NCI-H2107 (cell line): Measurements from ENCODE around the gene ANKRD11.

Experiments used
- DNase-seq: peaks from one replicate; lab custom pipeline; 2025; lab: John Stamatoyannopoulos, UW

The ANKRD11 gene

DNA sequence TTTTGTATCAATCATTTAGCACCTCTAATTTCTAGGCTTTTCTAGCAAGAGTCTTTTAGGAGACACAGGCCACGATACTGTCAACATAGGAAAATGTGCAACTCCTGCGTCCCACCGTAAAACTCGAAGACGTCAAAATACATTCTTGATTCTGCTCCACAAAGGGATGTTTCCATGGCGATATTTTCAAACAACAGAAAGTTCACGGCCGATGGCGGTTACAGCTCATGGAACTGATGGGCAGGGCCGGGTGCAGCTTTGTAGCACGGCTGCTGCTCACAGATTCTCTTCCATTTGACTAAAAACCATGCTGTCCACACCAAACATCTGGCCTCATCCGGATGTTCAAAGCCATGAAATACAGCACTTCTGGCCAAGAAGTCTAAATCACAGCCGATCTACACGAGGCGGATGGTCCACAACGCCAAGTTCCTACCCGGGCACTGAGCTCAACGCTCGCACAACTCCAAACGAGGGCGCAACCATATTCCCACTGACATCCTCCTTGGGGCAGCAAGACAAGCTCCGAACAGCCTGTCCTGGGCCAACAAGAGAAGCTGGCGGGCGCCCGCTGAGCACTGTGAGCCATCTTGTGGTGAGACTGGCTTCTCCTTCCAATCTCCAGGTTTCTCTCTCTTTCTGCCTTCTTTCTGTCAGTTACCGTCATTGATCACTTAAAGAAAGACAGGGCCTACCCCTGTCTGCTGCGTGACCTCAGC is 193.0 kb downstream of the ANKRD11 start:
- DNase-seq: no peak

DNA sequence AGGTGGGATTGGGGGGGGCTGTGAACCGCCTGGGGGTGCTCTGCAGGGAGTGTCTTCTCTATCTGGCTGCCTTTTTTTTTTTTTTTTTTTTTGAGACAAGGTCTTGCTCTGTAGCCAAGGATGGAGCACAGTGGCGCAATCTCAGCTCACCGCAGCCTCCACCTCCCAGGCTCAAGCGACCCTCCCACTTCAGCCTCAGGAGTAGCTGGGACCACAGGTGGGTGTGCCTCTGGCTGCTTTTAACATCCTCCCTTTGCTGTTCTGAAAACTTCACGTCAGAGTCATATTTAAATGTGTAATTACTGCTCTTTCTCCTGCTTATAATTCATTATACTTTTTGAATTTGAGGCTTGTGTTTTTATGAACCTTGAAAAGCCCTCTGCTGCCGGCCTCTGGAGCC is 194.4 kb downstream of the ANKRD11 start:
- no peak for DNase-seq

DNA sequence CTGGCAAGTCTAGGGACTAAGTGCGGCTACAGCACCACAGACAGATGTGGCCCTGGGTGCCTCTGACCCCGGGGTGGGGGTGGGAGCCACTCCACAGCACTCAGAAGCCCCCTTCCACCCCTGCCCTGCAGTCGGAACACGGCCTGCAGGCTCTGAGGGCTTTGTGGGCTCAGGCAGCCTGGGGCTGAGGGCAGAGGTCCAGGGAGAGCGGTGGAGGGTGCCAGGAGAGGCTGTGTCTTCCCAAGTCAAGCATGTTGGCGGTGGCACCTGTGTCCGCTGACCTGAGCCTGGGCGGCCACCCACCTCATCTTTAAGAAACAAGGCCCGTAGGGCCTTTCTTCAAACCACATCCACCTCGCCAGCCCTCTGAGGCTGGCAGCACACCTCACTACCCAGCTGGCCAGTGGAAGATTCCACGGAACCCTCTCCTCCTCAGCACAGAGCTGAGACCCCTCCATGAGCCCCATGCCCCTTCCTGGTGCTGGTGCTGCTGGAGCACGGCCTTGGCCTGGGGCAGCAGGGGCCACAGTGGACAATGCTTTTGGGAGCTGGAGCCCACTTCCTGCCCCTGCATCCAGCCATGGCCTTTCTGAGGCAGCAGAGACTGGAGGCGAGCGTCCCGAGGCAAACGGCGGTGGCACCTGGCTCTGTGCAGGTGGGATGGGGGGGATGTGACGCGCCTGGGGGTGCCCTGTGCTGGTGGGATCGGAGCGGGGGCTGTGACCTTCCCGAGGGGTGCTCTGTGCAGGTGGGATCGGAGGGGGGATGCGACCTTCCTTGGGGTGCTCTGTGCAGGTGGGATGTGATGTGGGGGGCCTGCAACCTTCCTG is 195.1 kb downstream of the ANKRD11 start:
- DNase-seq: no peak

DNA sequence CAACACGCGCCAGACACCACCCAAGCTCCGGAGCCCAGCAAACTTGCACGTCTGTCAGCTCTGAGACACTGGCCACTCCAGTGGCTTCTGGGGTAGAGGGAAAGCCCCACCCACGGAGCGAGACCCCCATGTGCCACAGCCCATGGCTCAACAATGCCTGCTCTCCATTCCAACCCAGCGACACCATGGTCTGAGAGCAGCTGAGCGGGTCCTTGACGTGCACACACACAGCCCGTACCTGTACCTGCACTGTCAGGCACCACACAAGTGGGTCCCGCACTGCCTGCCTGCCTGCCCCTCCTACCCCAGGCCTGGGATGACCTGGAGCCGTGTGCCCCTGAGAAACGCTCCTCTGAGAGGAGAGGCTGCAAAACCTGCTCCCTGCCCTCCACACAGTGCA is 195.9 kb downstream of the ANKRD11 start:
- no peak for DNase-seq

DNA sequence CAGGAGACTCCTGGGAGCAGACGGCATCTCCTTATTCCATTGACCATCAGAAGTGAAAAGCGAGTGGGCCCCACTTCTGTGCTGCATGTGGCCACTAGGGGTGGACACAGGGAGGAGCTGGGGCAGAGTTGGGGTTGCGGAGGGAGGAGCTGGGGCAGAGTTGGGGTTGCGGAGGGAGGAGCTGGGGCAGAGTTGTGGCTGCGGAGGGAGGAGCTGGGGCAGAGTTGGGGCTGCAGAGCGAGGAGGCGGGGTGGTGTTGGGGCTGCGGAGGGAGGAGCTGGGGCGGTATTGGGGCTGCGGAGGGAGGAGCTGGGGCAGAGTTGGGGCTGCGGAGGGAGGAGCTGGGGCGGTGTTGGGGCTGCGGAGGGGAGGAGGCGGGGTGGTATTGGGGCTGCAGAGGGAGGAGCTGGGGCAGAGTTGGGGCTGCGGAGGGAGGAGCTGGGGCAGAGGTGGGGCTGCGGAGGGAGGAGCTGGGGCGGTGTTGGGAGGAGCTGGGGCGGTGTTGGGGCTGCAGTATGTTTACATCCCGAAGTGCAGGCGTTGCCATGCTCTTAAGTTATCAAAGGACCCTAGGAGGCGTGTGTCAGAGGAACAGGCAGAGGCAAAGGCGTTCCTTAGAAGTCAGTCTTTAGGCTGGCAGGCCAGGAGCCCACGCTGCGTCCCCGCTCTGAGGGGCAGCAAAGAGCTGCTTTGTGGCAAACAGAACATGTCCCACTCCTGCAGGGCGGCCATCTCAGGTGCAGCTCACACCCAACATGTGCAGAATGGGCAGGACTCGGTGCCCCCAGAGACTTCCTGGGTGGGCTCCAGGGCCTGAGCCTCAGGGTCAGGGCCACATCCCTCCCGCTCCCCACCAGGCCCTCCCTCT is 196.9 kb downstream of the ANKRD11 start:
- no peak for DNase-seq

DNA sequence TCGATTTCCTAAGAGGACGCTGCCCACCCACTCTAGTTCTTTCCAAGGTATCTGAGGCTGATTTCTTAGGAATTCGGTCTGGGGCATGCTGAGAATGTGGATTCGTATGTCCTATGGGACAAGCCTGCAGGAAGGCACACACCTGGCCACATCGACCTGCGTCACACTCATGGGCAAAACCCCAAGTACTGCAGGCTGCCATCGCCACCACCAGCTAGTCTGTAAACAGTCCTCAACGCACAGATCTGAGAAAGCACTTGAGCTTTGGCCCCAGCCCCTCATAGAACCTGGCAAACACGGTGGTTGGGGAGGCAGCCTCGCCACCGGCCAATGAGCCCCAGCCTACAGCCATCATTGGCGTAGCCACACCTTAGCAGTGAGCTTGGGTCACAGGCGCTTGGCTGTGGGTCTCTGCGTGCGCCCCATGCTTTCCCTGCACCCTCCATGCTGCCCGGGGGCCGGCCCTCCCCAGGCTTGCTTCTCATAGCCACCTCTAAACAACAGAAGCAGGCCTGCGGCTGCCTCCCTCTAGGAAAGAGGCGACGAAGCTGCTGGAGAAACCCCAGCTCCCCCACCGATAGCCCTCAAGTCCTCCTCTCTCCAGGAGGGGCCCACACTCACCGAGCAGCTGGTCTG is 197.8 kb downstream of the ANKRD11 start:
- DNase-seq: no peak

DNA sequence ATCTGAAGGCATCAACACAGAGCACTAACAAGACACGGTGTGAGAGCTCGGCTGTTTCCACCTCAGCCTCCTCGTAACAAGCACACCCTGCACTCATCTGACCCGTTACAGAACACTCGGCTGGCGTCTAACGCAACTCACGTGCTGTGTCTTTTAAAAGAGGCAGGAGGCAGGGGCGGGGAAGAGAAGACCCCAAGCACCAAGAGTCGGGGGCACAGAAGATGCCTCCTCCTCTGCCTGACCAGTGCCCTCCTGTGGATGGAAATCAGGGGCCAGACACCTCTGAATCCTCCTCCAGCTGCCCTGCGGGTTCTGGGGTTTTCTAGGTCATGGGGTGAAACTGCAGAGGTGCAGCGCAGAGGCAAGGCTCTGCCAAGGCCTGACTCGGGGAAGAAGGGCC is 198.6 kb downstream of the ANKRD11 start:
- DNase-seq: no peak

DNA sequence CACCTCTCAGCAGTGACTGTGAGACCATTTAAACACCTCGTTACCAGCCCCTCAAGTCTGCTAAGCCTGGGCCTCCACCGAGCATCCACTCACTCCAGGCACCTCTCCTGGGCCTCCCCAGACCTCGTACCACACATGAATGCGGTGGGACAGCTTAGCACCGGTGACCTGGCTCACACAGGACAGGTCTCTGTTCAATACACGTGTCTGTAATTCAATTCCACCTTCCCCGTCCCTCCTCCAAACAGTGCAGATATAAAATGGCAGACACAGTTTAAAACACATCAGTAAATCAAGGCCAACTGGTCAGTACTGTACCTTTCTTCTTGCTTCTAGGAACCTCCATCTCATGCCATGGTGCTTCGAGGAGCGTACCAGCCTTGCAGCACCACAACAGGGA is 199.0 kb downstream of the ANKRD11 start:
- DNase-seq: no peak

DNA sequence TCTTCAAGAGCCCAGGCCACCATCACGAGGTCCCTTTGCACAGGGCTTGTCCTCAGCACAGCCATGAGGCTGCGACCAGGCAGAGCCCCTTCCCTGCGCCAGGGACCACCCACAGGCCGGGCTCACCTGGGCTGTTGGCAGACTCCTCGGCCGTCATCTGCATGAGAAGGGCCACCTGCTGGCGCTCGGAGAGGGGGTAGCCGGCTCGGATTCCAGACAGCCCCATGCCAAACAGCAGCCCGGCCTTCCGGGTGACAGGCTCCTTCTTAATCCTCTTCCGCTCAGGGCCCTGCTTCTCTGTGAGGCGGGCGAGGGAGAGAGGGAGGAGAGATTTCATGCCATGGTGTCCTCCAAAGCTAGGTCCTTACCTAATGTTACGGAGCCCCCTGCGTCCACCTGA is 199.5 kb downstream of the ANKRD11 start:
- no peak for DNase-seq

DNA sequence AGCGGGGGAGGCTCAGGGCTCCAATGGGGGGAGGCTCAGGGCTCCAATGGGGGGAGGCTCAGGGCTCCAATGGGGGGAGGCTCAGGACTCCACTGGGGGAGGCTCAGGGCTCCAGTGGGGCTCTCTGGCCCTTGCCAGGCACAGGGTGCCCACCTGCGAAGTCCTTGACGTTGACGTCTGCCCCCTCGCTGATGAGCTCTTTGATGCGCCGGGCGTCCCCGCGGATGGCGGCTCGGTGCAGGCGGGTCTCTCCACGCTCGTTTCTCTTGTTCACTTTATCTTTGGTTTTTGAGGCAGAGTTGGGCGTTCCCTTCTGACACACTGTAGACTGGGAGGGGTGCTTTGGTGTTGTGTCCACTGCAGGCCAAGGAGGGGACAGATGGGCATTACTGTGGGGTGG is 199.9 kb downstream of the ANKRD11 start:
- no peak for DNase-seq

DNA sequence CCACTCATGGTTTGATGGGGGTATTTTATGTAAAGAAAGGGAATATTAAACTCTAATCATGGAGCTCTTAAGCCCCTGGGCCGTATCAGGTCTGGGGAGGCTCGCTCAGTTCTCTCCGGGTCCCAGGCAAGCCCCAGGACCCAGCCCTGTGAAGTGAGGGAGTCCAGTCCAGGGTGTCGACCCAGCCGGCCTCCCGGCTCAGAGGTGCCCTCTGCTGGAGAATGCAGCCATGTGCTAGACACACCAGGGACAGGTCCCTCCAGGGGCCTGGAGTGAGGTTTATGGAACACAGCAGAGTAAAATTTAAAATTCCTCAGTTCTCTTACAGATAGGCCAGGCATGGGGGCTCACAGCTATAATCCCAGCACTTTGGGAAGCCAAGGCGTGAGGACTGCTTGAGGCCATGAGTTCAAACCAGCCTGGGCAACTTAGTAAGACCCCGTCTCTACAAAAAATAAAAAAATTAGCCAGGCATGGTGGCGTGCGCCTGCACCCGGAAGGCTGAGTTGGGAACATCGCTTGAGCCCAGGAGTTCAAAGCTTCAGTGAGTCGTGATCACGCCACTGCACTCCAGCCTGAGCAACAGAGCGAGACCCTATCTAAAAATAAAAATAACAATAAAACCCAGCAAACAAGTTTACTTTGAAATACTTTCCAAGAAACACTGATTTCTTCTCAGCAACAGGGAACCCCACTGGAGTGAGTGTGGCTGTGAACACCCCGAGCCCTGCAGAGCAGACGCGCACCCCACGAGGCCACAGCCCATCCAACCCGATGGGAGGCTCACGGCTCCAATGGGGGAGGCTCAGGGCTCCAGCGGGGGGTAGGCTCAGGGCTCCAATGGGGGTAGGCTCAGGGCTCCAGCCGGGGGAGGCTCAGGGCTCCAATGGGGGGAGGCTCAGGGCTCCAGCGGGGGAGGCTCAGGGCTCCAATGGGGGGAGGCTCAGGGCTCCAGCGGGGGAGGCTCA is 200.6 kb downstream of the ANKRD11 start:
- DNase-seq: no peak

DNA sequence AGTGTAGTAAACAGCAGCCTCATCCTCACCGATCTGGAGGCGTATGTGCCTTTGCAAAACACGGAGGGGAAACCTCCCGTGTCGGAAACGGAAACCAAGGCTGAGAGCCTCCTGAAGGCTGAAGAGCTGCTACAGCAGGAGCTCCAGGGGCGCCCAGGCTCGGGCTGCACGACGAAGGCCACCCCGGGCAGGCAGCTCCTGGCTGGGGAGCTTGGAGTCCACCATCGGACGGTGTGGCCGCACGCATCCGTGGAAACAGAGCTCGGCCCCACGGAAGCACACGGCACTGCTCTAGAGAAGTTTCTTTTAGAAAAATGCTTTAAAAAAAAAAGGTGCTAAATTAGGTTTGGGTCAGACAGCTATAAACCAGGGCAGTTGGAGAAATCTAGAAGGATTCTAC is 201.4 kb downstream of the ANKRD11 start:
- no peak for DNase-seq

DNA sequence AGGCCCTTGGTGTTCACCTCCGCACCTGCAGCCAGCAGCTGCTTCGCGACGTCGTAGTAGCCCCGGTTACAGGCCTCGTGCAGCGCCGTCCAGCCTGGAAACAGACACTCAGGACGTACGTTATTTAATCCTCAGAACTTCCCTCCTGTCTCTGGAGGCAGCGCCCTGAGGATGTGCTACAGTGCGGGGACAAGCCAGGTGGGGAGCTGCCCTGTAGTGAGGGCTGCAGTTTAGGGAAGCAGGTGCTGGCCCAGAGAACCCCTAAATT is 201.8 kb downstream of the ANKRD11 start:
- DNase-seq: no peak

DNA sequence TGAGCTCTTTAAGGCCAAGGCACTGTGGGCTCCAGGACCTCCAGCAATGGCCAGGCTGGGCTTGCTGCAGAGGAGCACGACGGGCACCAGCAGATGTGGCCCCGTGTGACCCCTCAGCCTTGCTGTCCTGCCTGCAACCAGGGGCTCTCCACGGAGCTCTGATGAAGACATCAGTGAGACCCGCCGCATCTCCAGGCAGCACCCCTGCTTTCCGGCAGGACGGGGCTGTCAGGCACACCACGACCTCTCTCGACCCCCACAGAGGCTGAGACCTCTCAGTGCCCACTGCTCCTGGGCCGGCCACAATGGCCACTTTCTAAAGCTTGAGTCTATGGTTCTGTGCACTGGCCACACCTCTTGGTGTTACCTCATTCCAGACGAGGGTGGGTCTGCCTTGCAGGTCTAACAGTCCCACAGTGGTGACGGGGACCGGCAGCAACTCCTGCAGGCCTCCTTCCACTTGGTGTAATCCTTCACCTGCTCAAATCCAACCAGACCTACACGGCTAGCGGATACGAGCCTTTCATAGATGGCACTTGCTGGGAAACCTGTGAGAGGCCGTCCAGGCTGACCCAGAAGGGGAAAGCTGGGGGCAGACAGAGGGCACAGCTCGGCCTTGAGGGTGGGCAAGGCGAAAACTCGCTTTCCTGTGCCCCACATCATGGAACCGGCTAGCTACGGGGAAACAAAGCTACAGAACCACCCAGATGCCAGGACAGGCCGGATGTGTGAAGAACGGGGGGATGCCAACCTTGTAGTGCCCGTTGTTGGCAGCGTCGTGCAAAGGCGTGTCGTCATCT is 202.4 kb downstream of the ANKRD11 start:
- no peak for DNase-seq

DNA sequence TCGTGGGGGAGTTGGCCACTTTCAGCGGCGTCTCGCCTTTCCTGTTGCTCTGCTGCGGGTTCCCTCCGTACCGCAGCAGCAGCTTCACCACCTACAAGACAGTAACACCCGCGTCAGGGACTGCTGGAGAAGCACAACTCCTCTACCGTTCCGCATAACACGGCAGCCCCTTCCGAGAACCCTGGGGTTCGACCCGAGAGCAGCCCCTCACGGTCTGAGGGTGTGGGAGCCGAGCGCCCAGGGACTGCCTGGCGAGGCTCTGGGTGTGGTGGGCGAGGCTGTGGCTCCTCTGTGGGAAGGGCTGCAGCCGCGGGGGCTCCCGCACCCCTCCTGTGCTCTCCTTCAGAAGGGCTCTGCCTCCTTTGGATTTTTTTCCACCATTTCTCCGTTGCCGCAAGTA is 204.3 kb downstream of the ANKRD11 start:
- no peak for DNase-seq

DNA sequence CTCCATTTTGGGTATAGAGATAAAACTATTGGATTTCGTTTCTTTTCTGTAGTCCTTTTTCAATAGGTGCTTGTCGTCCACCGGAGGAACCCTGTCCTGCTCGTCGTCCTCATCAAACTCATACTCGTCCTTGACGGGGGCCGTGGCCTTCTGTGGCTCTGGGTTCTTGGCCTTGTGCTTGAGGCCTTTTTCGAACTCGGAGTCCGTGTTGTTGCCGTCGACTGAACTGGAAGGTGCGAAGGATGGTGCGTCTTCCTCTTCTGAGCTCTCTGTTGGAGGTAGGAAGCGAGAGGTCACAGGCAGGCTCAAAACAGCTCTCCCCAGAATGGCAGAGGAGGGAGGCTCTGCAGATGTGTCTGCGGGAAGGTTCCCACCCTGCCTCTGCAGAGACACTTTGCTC is 205.0 kb downstream of the ANKRD11 start:
- no peak for DNase-seq

DNA sequence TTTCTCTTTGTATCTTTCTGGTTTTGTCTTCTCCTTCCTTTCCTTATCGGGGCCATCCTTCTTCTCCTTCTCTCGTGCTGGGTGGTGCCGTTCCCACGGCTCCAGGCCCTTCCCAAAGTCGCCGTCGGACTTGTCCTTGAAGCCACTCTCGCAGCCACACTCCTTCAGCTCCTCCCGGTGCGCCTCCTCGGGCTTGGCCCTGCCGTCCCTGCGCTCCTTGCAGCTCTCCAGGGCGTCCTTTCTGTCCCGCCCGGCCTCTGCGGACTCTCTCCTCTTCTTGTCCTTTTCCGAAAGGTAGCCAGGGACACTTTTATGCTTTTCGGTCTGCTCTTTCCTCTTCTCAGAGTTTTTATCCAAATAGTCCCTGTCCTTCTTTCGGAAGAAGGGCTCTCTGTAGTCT is 206.9 kb downstream of the ANKRD11 start:
- DNase-seq: no peak

DNA sequence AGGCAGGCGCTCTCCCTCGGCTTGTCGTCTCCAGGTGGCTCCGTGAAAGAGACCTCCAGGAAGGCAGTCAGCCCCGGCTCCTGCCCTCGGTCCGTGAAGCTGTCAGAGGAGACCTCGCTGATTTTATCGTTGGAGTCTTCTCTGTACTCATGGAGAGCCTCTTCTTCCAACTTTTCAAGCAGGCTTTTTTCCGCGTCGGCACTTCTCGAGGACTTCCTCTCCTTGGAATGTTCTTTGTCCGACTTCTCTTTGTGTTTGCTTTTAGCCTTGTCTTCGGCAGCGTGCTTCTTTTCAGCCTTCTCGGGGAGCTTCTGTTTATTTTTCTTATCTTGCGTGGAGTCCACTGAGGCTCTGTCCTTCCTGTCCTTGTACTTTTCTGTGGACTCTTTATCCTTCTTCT is 207.8 kb downstream of the ANKRD11 start:
- no peak for DNase-seq

DNA sequence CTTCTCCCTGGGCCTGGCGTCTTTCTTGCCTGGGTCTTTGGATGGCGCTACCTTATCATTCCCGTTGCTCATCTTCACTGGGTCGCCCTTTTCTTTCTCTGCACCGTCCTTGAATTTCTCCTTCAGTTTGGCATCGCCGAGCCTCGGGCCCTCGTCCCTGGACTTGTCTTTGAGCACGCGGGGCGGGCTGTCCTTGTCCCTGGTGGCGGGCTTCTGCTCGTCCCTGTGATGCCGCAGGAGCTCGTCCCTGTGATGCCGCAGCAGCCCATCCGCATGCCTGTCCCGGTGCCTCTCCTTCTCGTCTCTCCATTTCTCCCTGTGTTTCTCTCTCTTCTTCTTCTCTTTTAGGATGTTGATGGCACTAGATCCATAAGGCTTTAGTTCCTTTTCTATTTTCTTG is 208.5 kb downstream of the ANKRD11 start:
- DNase-seq: no peak

DNA sequence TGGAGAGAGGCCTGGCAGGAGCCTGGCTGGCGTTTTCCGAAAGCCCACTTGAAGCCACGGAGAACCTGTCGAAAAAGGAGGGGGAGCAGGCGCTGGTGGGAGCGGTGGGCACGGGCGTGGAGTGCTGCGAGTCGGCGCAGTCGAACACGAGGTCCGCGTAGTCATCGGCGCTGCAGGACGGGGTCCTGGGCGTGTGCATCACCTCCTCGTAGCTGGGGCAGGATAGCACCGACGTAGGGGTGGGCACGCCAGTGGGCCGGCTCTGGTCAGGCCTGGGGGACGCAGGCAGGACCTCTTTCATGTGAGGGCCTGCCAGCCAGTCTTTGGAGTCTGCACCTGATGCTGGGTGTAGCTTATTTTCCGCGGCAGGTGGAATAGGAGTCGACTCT is 209.2 kb downstream of the ANKRD11 start:
- no peak for DNase-seq
